Glutamatergic neuron (in vitro differentiated cells): Measurements from ENCODE around the gene LRRC7. TPM values are rescaled to one million over a fixed set of nuclear protein-coding genes. Genes with fewer than 3 reads are reported as not detected.

Source experiments
- DNase-seq: peaks from one replicate; pipeline ENCODE4 v3.0.0; 2022
- H3K27ac Mint-ChIP-seq: one replicate; pipeline ENCODE4 v1.8.0; 2020; ENCODE audit warnings: mild to moderate bottlenecking, mixed read lengths, inconsistent platforms; ENCODE audit not compliant: unreplicated experiment
- H3K27me3 Mint-ChIP-seq: one replicate; pipeline ENCODE4 v1.8.0; 2020; ENCODE audit warnings: mild to moderate bottlenecking, moderate library complexity, mixed read lengths, inconsistent platforms; ENCODE audit not compliant: unreplicated experiment
- H3K36me3 Mint-ChIP-seq: one replicate; pipeline ENCODE4 v1.8.0; 2020; ENCODE audit warnings: mild to moderate bottlenecking, mixed read lengths, inconsistent platforms; ENCODE audit not compliant: unreplicated experiment
- H3K4me1 Mint-ChIP-seq: one replicate; pipeline ENCODE4 v1.8.0; 2020; ENCODE audit warnings: mild to moderate bottlenecking, low read depth, mixed read lengths, inconsistent platforms; ENCODE audit not compliant: unreplicated experiment
- H3K4me3 Mint-ChIP-seq: one replicate; pipeline ENCODE4 v1.8.0; 2020; ENCODE audit warnings: mild to moderate bottlenecking, mixed read lengths, inconsistent platforms; ENCODE audit not compliant: unreplicated experiment
- H3K9me3 Mint-ChIP-seq: one replicate; pipeline ENCODE4 v1.8.0; 2020; ENCODE audit warnings: mild to moderate bottlenecking, moderate library complexity, mixed read lengths, inconsistent platforms; ENCODE audit not compliant: unreplicated experiment
- CTCF ChIP-seq: fragments of 200-600 bp; sonication (generic); IDR thresholded peaks from one replicate; pipeline ENCODE4 v1.5.0; 2021; ENCODE audit not compliant: partially characterized antibody, unreplicated experiment
- total RNA-seq: library from RNA; stranded (reverse); fragmentation: NEBNext Ultra II Directional; extraction: Animal tissue kit (Norgen Biotek cat#: 25700); gene quantifications from one replicate; pipeline ENCODE4 v1.2.1, GENCODE V29; 2021; ENCODE audit not compliant: unreplicated experiment

Gene LRRC7
- total RNA-seq, 1 donor from 2014 or later: 19.1 TPM

GRCh38 chr1:69524015-69524414 is 43.7 kb upstream of the LRRC7 start:
- Mint-ChIP-seq H3K36me3 (no peaks in the 10 kb centered on the region), H3K4me3 (no peak overlapping the region), H3K27ac (no peak overlapping the region), H3K9me3 (peaks cover 4% of the 10 kb centered on the region), H3K4me1 (no peaks in the 10 kb centered on the region), H3K27me3 (peaks cover 2% of the 10 kb centered on the region)
- no peak for DNase-seq
- no peak for TF ChIP-seq CTCF

- H3K4me3 Mint-ChIP-seq: no peak overlapping the region
- H3K27me3 Mint-ChIP-seq: peaks cover 2% of the 10 kb centered on the region
- H3K36me3 Mint-ChIP-seq: no peaks in the 10 kb centered on the region
- peaks cover 4% of the 10 kb centered on the region for H3K9me3 Mint-ChIP-seq
- TF ChIP-seq CTCF: no peak
- no peak for DNase-seq
- no peaks in the 10 kb centered on the region for H3K4me1 Mint-ChIP-seq
- no peak overlapping the region for H3K27ac Mint-ChIP-seq
Measured at GRCh38 chr1:69527273-69527672, 40.4 kb upstream of the LRRC7 start.

- Mint-ChIP-seq H3K36me3 (no peaks in the 10 kb centered on the region), H3K4me3 (no peak overlapping the region), H3K4me1 (no peaks in the 10 kb centered on the region), H3K9me3 (peaks cover 4% of the 10 kb centered on the region), H3K27ac (no peak overlapping the region), H3K27me3 (peaks cover 2% of the 10 kb centered on the region)
- TF ChIP-seq CTCF: no peak
- no peak for DNase-seq
Measured at GRCh38 chr1:69528376-69528775, 39.3 kb upstream of the LRRC7 start.

- no peak for TF ChIP-seq CTCF
- no peak for DNase-seq
- H3K27me3 Mint-ChIP-seq: no peaks in the 10 kb centered on the region
- no peaks in the 10 kb centered on the region for H3K4me1 Mint-ChIP-seq
- no peak overlapping the region for H3K4me3 Mint-ChIP-seq
- no peaks in the 10 kb centered on the region for H3K9me3 Mint-ChIP-seq
- H3K36me3 Mint-ChIP-seq: no peaks in the 10 kb centered on the region
- H3K27ac Mint-ChIP-seq: no peak overlapping the region
Measured at GRCh38 chr1:69533343-69533742, 34.4 kb upstream of the LRRC7 start.

GRCh38 chr1:69534829-69535228 is 32.9 kb upstream of the LRRC7 start:
- H3K27ac Mint-ChIP-seq: no peak overlapping the region
- H3K4me1 Mint-ChIP-seq: no peaks in the 10 kb centered on the region
- no peak for DNase-seq
- H3K36me3 Mint-ChIP-seq: no peaks in the 10 kb centered on the region
- TF ChIP-seq CTCF: no peak
- no peak overlapping the region for H3K4me3 Mint-ChIP-seq
- no peaks in the 10 kb centered on the region for H3K27me3 Mint-ChIP-seq
- H3K9me3 Mint-ChIP-seq: no peaks in the 10 kb centered on the region
